Body of pancreas (tissue), 4 donors: ENCODE measurements around the gene PPP4R1.

Experiments
- POLR2A ChIP-seq, 3 donors: fragments of 450-650 bp; IDR thresholded peaks; one replicate each; pipeline ENCODE4 v1.6.1; 2016; ENCODE audit warnings: antibody characterized with exemption in 3 of 3, mild to moderate bottlenecking in 2 of 3
- TF ChIP-seq, protein P1 (sequence below), 7 experiments: fragments of 450-650 bp in 4 of 7; fragments of 200-600 bp in 3 of 7; sonication (generic) in 3 of 7; IDR thresholded peaks; one replicate each; pipeline ENCODE4 v1.5.1; 2016 to 2019; ENCODE audit warnings: antibody characterized with exemption in 7 of 7

GRCh38 chr18:9638886-9639285 lies 24.5 kb upstream of the PPP4R1 start:
- TF ChIP-seq, protein P1, sequence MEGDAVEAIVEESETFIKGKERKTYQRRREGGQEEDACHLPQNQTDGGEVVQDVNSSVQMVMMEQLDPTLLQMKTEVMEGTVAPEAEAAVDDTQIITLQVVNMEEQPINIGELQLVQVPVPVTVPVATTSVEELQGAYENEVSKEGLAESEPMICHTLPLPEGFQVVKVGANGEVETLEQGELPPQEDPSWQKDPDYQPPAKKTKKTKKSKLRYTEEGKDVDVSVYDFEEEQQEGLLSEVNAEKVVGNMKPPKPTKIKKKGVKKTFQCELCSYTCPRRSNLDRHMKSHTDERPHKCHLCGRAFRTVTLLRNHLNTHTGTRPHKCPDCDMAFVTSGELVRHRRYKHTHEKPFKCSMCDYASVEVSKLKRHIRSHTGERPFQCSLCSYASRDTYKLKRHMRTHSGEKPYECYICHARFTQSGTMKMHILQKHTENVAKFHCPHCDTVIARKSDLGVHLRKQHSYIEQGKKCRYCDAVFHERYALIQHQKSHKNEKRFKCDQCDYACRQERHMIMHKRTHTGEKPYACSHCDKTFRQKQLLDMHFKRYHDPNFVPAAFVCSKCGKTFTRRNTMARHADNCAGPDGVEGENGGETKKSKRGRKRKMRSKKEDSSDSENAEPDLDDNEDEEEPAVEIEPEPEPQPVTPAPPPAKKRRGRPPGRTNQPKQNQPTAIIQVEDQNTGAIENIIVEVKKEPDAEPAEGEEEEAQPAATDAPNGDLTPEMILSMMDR (IDR thresholded peaks at IDR 0.05) = no peak
- TF ChIP-seq POLR2A (IDR thresholded peaks at IDR 0.05) = no peak
